ENCODE measurements around the gene VPS33A.

DNA sequence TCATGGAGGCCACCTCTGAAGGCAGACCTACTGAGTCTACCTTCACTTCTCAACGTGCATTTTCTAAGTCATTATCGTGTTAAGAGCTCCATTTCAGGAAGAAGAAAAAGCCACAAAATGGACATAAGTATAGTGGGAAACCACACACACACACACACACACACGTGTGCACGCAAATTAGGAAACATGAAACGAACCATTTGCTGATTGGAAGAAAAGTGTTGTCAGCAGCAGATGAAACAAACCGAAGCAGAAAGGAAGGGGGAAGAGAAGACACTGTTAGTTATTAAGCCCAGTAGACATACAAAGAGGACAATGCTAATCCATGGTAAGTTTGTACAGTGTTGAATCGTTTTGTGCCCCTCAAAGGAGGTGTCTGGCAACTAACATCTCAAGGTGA, 9.9 kb upstream of the VPS33A start:
- TF ChIP-seq, protein P1, sequence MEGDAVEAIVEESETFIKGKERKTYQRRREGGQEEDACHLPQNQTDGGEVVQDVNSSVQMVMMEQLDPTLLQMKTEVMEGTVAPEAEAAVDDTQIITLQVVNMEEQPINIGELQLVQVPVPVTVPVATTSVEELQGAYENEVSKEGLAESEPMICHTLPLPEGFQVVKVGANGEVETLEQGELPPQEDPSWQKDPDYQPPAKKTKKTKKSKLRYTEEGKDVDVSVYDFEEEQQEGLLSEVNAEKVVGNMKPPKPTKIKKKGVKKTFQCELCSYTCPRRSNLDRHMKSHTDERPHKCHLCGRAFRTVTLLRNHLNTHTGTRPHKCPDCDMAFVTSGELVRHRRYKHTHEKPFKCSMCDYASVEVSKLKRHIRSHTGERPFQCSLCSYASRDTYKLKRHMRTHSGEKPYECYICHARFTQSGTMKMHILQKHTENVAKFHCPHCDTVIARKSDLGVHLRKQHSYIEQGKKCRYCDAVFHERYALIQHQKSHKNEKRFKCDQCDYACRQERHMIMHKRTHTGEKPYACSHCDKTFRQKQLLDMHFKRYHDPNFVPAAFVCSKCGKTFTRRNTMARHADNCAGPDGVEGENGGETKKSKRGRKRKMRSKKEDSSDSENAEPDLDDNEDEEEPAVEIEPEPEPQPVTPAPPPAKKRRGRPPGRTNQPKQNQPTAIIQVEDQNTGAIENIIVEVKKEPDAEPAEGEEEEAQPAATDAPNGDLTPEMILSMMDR (IDR thresholded peaks at IDR 0.05; ENCODE audit: control extremely low read depth in 1 of 3, insufficient read depth in 1 of 3, low read depth in 1 of 3, low read length in 3 of 3): no peak
- TF ChIP-seq GABPA (IDR thresholded peaks at IDR 0.05; ENCODE audit: borderline replicate concordance, insufficient read depth, low read length) (no peak), SRF (IDR thresholded peaks at IDR 0.05; ENCODE audit: low read depth, low read length) (no peak), POLR2A (IDR thresholded peaks at IDR 0.05; ENCODE audit: control extremely low read depth in 1 of 2, low read depth in 2 of 2, low read length in 2 of 2) (no peak), SP2 (IDR thresholded peaks at IDR 0.05; ENCODE audit: low read length) (no peak), EZH2 (IDR thresholded peaks at IDR 0.05; ENCODE audit: low read depth, low read length, severe bottlenecking) (no peak), JUN (IDR thresholded peaks at IDR 0.05; ENCODE audit: low read depth, low read length) (no peak), CEBPB (IDR thresholded peaks at IDR 0.05; ENCODE audit: low read depth, low read length) (no peak)
